GM12878 (cell line): ENCODE measurements around the gene SLX4IP. TPM values are rescaled to one million over a fixed set of nuclear protein-coding genes. Genes with fewer than 3 reads are reported as not detected.
A peak's percentile ranks its signal among the peaks of the same experiment; 100 is the strongest.

Experiments used
- CEBPB ChIP-seq, 2 experiments: fragments of 150-350 bp in 1 of 2; IDR thresholded peaks; 2 replicates each; pipeline ENCODE4 v1.6.1; 2012 to 2014; ENCODE audit warnings: low read depth in 2 of 2, low read length in 2 of 2, borderline replicate concordance in 1 of 2, inconsistent platforms in 1 of 2
- MTA2 ChIP-seq: fragments of 450-650 bp; IDR thresholded peaks from 2 replicates; pipeline ENCODE4 v1.6.1; 2016; ENCODE audit warnings: low read depth, mild to moderate bottlenecking, moderate library complexity
- NFXL1 ChIP-seq: fragments of 450-650 bp; IDR thresholded peaks from 2 replicates; pipeline ENCODE4 v1.6.1; 2017; ENCODE audit warnings: antibody characterized with exemption, mild to moderate bottlenecking, borderline replicate concordance
- RUNX3 ChIP-seq: IDR thresholded peaks from 2 replicates; pipeline ENCODE4 v1.6.1; 2012; ENCODE audit warnings: low read length, inconsistent platforms
- ZNF384 ChIP-seq: IDR thresholded peaks from 2 replicates; pipeline ENCODE4 v1.6.1; 2012; ENCODE audit warnings: low read depth, mild to moderate bottlenecking, low read length, improper control_type of control experiment, borderline replicate concordance
- ZNF592 ChIP-seq: fragments of 450-650 bp; IDR thresholded peaks from 2 replicates; pipeline ENCODE4 v1.6.1; 2017; ENCODE audit warnings: mild to moderate bottlenecking, moderate library complexity
- polyA plus RNA-seq, 11 experiments: library from polyadenylated mRNA; depleted of rRNA in 4 of 11; unstranded in 6 of 11; stranded (reverse) in 5 of 11; fragments of >200 nt; fragmentation: Nextera tagmentation in 4 of 11; fragmentation: Illumina TruSeq in 1 of 11; extraction: Ambion mirVana in 4 of 11; extraction: Trizol in 1 of 11; gene quantifications; 1 replicate in 1 of 11; 2 replicates in 10 of 11; pipeline versions ENCODE4 v1.2.1 to v1.2.3, GENCODE V29; 2011 to 2016; ENCODE audit warnings: inconsistent platforms in 2 of 11, missing spikeins in 2 of 11, low read depth in 1 of 11
- total RNA-seq, 4 experiments: library from RNA; depleted of rRNA in 3 of 4; stranded (reverse); fragments of >200 nt in 3 of 4; fragmentation: Illumina TruSeq in 1 of 4; extraction: Trizol in 1 of 4; gene quantifications; 2 replicates each; pipeline versions ENCODE4 v1.2.1 to v1.2.3, GENCODE V29; 2013 to 2021
- TF ChIP-seq, protein P1 (sequence below): fragments of 450-650 bp; IDR thresholded peaks from 2 replicates; pipeline ENCODE4 v1.6.1; 2017; ENCODE audit warnings: low read depth, mild to moderate bottlenecking, moderate library complexity

The SLX4IP gene
- total and polyA plus RNA-seq, 10 of the 15 experiments (the other 5 are each of a cell fraction or from before 2014, with no cell fraction given): 2.2 to 11.0 (median 6.3) TPM

DNA sequence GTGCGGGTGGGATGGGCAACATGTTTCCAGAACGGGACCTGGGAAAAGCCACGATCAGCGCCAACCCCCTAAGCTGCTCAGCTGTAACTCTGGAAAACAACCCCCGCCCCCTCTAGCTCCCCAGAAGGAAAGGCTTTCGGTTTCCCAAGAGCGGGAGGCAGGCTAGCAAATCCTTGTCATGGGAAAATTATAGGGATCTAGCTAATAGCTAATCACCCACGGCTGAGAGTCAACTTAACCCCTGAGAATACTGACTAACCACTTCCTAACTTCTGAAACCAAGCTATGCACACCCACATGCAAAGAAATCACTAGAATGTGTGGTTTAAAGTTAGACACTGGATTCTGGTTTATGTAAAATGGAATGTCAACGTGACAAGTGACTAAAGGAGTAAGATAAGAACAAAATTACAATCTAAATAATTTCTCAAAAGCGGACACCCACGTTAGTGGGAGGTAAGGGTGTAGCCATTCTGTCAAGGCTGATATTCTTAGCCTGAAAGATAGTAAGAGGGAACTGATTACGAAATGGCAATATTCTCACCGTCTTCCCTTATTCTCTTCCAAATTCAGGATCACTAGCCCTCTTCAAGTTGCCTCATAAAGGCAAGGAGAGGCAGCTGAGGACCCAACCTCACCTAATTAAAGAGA lies 218.6 kb downstream of the SLX4IP start (continued):
- TF ChIP-seq ZNF592 (no peak), NFXL1 (no peak), CEBPB (IDR thresholded peaks at IDR 0.05; ENCODE audit: borderline replicate concordance in 1 of 2, low read depth in 2 of 2, low read length in 2 of 2) (no peak), MTA2 (0 out of 2 replicates have a peak, but pooled peaks have one; percentile 16), ZNF384 (no peak), RUNX3 (peak; percentile 80)
- TF ChIP-seq, protein P1, sequence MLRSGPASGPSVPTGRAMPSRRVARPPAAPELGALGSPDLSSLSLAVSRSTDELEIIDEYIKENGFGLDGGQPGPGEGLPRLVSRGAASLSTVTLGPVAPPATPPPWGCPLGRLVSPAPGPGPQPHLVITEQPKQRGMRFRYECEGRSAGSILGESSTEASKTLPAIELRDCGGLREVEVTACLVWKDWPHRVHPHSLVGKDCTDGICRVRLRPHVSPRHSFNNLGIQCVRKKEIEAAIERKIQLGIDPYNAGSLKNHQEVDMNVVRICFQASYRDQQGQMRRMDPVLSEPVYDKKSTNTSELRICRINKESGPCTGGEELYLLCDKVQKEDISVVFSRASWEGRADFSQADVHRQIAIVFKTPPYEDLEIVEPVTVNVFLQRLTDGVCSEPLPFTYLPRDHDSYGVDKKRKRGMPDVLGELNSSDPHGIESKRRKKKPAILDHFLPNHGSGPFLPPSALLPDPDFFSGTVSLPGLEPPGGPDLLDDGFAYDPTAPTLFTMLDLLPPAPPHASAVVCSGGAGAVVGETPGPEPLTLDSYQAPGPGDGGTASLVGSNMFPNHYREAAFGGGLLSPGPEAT: no peak
